Mesendoderm (in vitro differentiated cells): ENCODE measurements around the gene IP6K2.

Experiments
- DNase-seq: peaks from one replicate; pipeline ENCODE4 v3.0.0; 2013
- H2AK5ac ChIP-seq: 2 replicates; pipeline ENCODE4 v1.6.1; 2013; ENCODE audit warnings: low read length, inconsistent platforms
- H2BK120ac ChIP-seq: 2 replicates; pipeline ENCODE4 v1.6.1; 2013; ENCODE audit warnings: low read depth, mild to moderate bottlenecking, low read length, moderate library complexity, mixed read lengths
- H2BK15ac ChIP-seq: replicated peaks from 2 replicates; pipeline ENCODE4 v1.6.1; 2013; ENCODE audit warnings: low read depth, mild to moderate bottlenecking, moderate library complexity
- H2BK5ac ChIP-seq: 2 replicates; pipeline ENCODE4 v1.6.1; 2013; ENCODE audit warnings: low read length, inconsistent platforms
- H3K18ac ChIP-seq: 2 replicates; pipeline ENCODE4 v1.6.1; 2013; ENCODE audit warnings: mild to moderate bottlenecking, low read length, mixed read lengths
- H3K23ac ChIP-seq: one replicate; pipeline ENCODE4 v1.6.1; 2013; ENCODE audit warnings: low read length
- H3K27ac ChIP-seq: 2 replicates; pipeline ENCODE4 v1.5.1; 2013; ENCODE audit warnings: low read depth, mild to moderate bottlenecking, inconsistent platforms, low read length, moderate library complexity
- H3K27me3 ChIP-seq: 2 replicates; pipeline ENCODE4 v1.6.1; 2013; ENCODE audit warnings: low read length, control low read depth, mild to moderate bottlenecking, inconsistent platforms; ENCODE audit not compliant: insufficient read depth, poor library complexity
- H3K36me3 ChIP-seq: 2 replicates; pipeline ENCODE4 v1.6.1; 2013; ENCODE audit warnings: low read length, inconsistent platforms; ENCODE audit not compliant: control insufficient read depth, insufficient read depth
- H3K4ac ChIP-seq: one replicate; pipeline ENCODE4 v1.6.1; 2013; ENCODE audit warnings: low read depth, mild to moderate bottlenecking, low read length, moderate library complexity
- H3K4me1 ChIP-seq: 2 replicates; pipeline ENCODE4 v1.6.1; 2013; ENCODE audit warnings: low read depth, low read length, inconsistent platforms; ENCODE audit not compliant: control insufficient read depth
- H3K4me2 ChIP-seq: 2 replicates; pipeline ENCODE4 v1.6.1; 2013; ENCODE audit warnings: low read length
- H3K4me3 ChIP-seq: 2 replicates; pipeline ENCODE4 v1.5.1; 2013; ENCODE audit warnings: mild to moderate bottlenecking, low read length
- H3K56ac ChIP-seq: one replicate; pipeline ENCODE4 v1.6.1; 2013; ENCODE audit warnings: low read length
- H3K79me1 ChIP-seq: 2 replicates; pipeline ENCODE4 v1.6.1; 2013; ENCODE audit warnings: low read length, inconsistent platforms
- H3K79me2 ChIP-seq: 2 replicates; pipeline ENCODE4 v1.6.1; 2013; ENCODE audit warnings: mild to moderate bottlenecking, low read length; ENCODE audit not compliant: control insufficient read depth, insufficient read depth
- H3K9ac ChIP-seq: 2 replicates; pipeline ENCODE4 v1.6.1; 2013; ENCODE audit warnings: low read length, inconsistent platforms
- H4K5ac ChIP-seq: one replicate; pipeline ENCODE4 v1.6.1; 2013; ENCODE audit warnings: low read length
- H4K8ac ChIP-seq: one replicate; pipeline ENCODE4 v1.6.1; 2013; ENCODE audit warnings: low read depth, mild to moderate bottlenecking, control low read depth, low read length, moderate library complexity
- WGBS: extraction: QIAGEN DNeasy Blood & Tissue Kit; methylation state at CpG from one replicate; pipeline ENCODE4 v1.1.7; 2013; ENCODE audit warnings: low lambda C conversion rate, missing lambda C conversion rate; ENCODE audit not compliant: insufficient coverage; ENCODE audit errors: extremely low coverage; 5-methylcytosine and 5-hydroxymethylcytosine counted together

The IP6K2 gene

GRCh38 chr3:48694610-48695392 lies 22.2 kb downstream of the IP6K2 start:
- Histone ChIP-seq H3K79me2 (peaks cover 43% of the 10 kb centered on the region), H4K8ac (no peak overlapping the region), H3K56ac (peak overlapping the region; percentile 64), H3K4me2 (no peak overlapping the region), H3K18ac (no peak overlapping the region), H2BK15ac (no peak overlapping the region), H3K27me3 (no peaks in the 10 kb centered on the region), H3K27ac (peak overlapping the region; percentile 45), H3K4me3 (no peak overlapping the region), H2BK5ac (no peak overlapping the region), H2BK120ac (no peak overlapping the region), H3K4ac (no peak overlapping the region), H2AK5ac (no peak overlapping the region), H4K5ac (no peak overlapping the region), H3K4me1 (no peaks in the 10 kb centered on the region), H3K9ac (peak overlapping the region; percentile 13), H3K36me3 (peaks cover 20% of the 10 kb centered on the region), H3K23ac (no peak overlapping the region), H3K79me1 (peaks cover 26% of the 10 kb centered on the region)
- peak; percentile 67 for DNase-seq
- WGBS: no CpG with 5 or more reads among the region's 23 CpGs

GRCh38 chr3:48693826-48694225 lies 23.2 kb downstream of the IP6K2 start:
- Histone ChIP-seq H3K56ac (no peak overlapping the region), H3K9ac (no peak overlapping the region), H3K18ac (no peak overlapping the region), H3K4ac (no peak overlapping the region), H3K4me2 (no peak overlapping the region), H3K36me3 (peaks cover 24% of the 10 kb centered on the region), H3K79me1 (peaks cover 27% of the 10 kb centered on the region), H3K27me3 (no peaks in the 10 kb centered on the region), H4K8ac (no peak overlapping the region), H2BK15ac (no peak overlapping the region), H3K4me3 (no peak overlapping the region), H3K4me1 (no peaks in the 10 kb centered on the region), H2BK5ac (no peak overlapping the region), H2BK120ac (no peak overlapping the region), H4K5ac (no peak overlapping the region), H3K79me2 (peaks cover 34% of the 10 kb centered on the region), H3K23ac (no peak overlapping the region), H3K27ac (no peak overlapping the region), H2AK5ac (no peak overlapping the region)
- WGBS: no CpG with 5 or more reads among the region's 8 CpGs
- DNase-seq: no peak

GRCh38 chr3:48692551-48692950 lies 24.5 kb downstream of the IP6K2 start:
- H4K8ac ChIP-seq: no peak overlapping the region
- peaks cover 24% of the 10 kb centered on the region for H3K79me1 ChIP-seq
- no peak overlapping the region for H3K4me3 ChIP-seq
- H3K9ac ChIP-seq: no peak overlapping the region
- peaks cover 22% of the 10 kb centered on the region for H3K79me2 ChIP-seq
- no peak overlapping the region for H2AK5ac ChIP-seq
- H3K27ac ChIP-seq: no peak overlapping the region
- peaks cover 26% of the 10 kb centered on the region for H3K36me3 ChIP-seq
- DNase-seq: no peak
- H4K5ac ChIP-seq: no peak overlapping the region
- no peak overlapping the region for H2BK5ac ChIP-seq
- no peak overlapping the region for H3K4ac ChIP-seq
- H3K23ac ChIP-seq: no peak overlapping the region
- H2BK15ac ChIP-seq: no peak overlapping the region
- H3K27me3 ChIP-seq: no peaks in the 10 kb centered on the region
- H3K56ac ChIP-seq: no peak overlapping the region
- no peak overlapping the region for H3K4me2 ChIP-seq
- no peak overlapping the region for H2BK120ac ChIP-seq
- no peaks in the 10 kb centered on the region for H3K4me1 ChIP-seq
- no peak overlapping the region for H3K18ac ChIP-seq

- Histone ChIP-seq H4K5ac (no peak overlapping the region), H3K4me1 (no peaks in the 10 kb centered on the region), H3K56ac (no peak overlapping the region), H2BK5ac (no peak overlapping the region), H3K4me3 (no peak overlapping the region), H3K79me1 (peaks cover 19% of the 10 kb centered on the region), H3K36me3 (peaks cover 29% of the 10 kb centered on the region), H3K18ac (no peak overlapping the region), H3K23ac (no peak overlapping the region), H4K8ac (no peak overlapping the region), H2AK5ac (no peak overlapping the region), H2BK15ac (no peak overlapping the region), H3K79me2 (peaks cover 9% of the 10 kb centered on the region), H3K4me2 (no peak overlapping the region), H3K27ac (no peak overlapping the region), H3K9ac (no peak overlapping the region), H2BK120ac (no peak overlapping the region), H3K4ac (no peak overlapping the region), H3K27me3 (no peaks in the 10 kb centered on the region)
- no CpG with 5 or more reads among the region's 2 CpGs for WGBS
- DNase-seq: no peak
Measured at GRCh38 chr3:48690846-48691458, 26.1 kb downstream of the IP6K2 start.

- H2AK5ac ChIP-seq: no peak overlapping the region
- H3K79me2 ChIP-seq: peaks cover 4% of the 10 kb centered on the region
- H3K4ac ChIP-seq: no peak overlapping the region
- H3K27ac ChIP-seq: no peak overlapping the region
- no peak for DNase-seq
- peaks cover 14% of the 10 kb centered on the region for H3K79me1 ChIP-seq
- no peak overlapping the region for H3K23ac ChIP-seq
- H3K27me3 ChIP-seq: no peaks in the 10 kb centered on the region
- H2BK15ac ChIP-seq: no peak overlapping the region
- no peak overlapping the region for H2BK5ac ChIP-seq
- H2BK120ac ChIP-seq: no peak overlapping the region
- no peak overlapping the region for H3K18ac ChIP-seq
- H3K36me3 ChIP-seq: peaks cover 23% of the 10 kb centered on the region
- H4K8ac ChIP-seq: no peak overlapping the region
- H3K4me1 ChIP-seq: peaks cover 2% of the 10 kb centered on the region
- WGBS: no CpG with 5 or more reads among the region's 5 CpGs
- no peak overlapping the region for H4K5ac ChIP-seq
- no peak overlapping the region for H3K56ac ChIP-seq
- no peak overlapping the region for H3K9ac ChIP-seq
- H3K4me3 ChIP-seq: no peak overlapping the region
- H3K4me2 ChIP-seq: no peak overlapping the region
Measured at GRCh38 chr3:48689384-48689783, 27.6 kb downstream of the IP6K2 start.

GRCh38 chr3:48688737-48689075 lies 28.3 kb downstream of the IP6K2 start:
- H3K56ac ChIP-seq: no peak overlapping the region
- H3K9ac ChIP-seq: no peak overlapping the region
- no peak overlapping the region for H4K8ac ChIP-seq
- no peak overlapping the region for H3K27ac ChIP-seq
- DNase-seq: no peak
- WGBS: no CpG with 5 or more reads among the region's 3 CpGs
- H3K4me2 ChIP-seq: no peak overlapping the region
- H3K23ac ChIP-seq: no peak overlapping the region
- no peak overlapping the region for H3K18ac ChIP-seq
- no peak overlapping the region for H3K4me3 ChIP-seq
- H3K4ac ChIP-seq: no peak overlapping the region
- H4K5ac ChIP-seq: no peak overlapping the region
- H2BK120ac ChIP-seq: no peak overlapping the region
- H3K4me1 ChIP-seq: peaks cover 2% of the 10 kb centered on the region
- H3K27me3 ChIP-seq: no peaks in the 10 kb centered on the region
- H3K79me1 ChIP-seq: peaks cover 14% of the 10 kb centered on the region
- peaks cover 2% of the 10 kb centered on the region for H3K79me2 ChIP-seq
- H2BK5ac ChIP-seq: no peak overlapping the region
- H3K36me3 ChIP-seq: peaks cover 23% of the 10 kb centered on the region
- no peak overlapping the region for H2BK15ac ChIP-seq
- H2AK5ac ChIP-seq: no peak overlapping the region
